ENCODE results near the gene KYNU. TPM values are rescaled to one million over a fixed set of nuclear protein-coding genes. Genes with fewer than 3 reads are reported as not detected.

Gene KYNU
- total and polyA plus RNA-seq, 2 experiments from 2014 or later: 7.6 to 13.1 TPM

DNA sequence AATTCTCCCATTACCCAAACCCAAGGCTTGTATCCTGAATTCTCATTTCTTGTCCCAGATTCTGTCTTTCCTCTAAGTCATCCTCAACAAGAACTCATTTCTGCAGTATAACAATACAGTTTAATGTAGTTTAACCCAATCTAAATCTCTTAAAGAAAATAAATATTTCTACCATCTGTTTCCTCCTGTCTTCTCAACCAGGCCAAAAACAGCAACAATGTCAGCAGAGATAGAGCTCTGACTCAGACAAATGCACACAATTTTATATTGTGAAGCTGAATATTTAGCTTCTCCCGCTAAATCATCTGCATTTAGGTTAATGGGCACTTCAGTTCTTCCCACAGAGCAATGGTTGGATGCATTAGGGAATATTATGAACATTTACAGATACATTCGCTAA, 35.7 kb upstream of the KYNU start:
- Histone ChIP-seq H3K27me3 (no peaks in the 10 kb centered on the region), H4K20me1 (ENCODE audit: insufficient read depth, poor library complexity, severe bottlenecking) (no peaks in the 10 kb centered on the region), H3K9me2 (replicated peaks; ENCODE audit: insufficient read depth) (no peaks in the 10 kb centered on the region), H3K36me3 (replicated peaks; ENCODE audit: insufficient read depth, low read depth) (no peaks in the 10 kb centered on the region), H3K4me1 (ENCODE audit: insufficient read depth) (no peaks in the 10 kb centered on the region), H2AFZ (no peak overlapping the region), H3K9me3 (ENCODE audit: low read depth) (no peaks in the 10 kb centered on the region), H3K4me2 (no peak overlapping the region), H3K4me3 (no peak overlapping the region), H3K79me2 (no peaks in the 10 kb centered on the region), H3K27ac (no peak overlapping the region)
- WGBS (ENCODE audit: low lambda C conversion rate, missing lambda C conversion rate): 94% methylated on average over 2 of the region's 2 CpGs
- no peak for DNase-seq (ENCODE audit: low spot score)
- TF ChIP-seq, protein P1, sequence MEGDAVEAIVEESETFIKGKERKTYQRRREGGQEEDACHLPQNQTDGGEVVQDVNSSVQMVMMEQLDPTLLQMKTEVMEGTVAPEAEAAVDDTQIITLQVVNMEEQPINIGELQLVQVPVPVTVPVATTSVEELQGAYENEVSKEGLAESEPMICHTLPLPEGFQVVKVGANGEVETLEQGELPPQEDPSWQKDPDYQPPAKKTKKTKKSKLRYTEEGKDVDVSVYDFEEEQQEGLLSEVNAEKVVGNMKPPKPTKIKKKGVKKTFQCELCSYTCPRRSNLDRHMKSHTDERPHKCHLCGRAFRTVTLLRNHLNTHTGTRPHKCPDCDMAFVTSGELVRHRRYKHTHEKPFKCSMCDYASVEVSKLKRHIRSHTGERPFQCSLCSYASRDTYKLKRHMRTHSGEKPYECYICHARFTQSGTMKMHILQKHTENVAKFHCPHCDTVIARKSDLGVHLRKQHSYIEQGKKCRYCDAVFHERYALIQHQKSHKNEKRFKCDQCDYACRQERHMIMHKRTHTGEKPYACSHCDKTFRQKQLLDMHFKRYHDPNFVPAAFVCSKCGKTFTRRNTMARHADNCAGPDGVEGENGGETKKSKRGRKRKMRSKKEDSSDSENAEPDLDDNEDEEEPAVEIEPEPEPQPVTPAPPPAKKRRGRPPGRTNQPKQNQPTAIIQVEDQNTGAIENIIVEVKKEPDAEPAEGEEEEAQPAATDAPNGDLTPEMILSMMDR (IDR thresholded peaks at IDR 0.05; ENCODE audit: poor library complexity): no peak
- no peak for TF ChIP-seq EZH2phosphoT487 (IDR thresholded peaks at IDR 0.05; ENCODE audit: low read depth, severe bottlenecking, unreplicated experiment)
- no peak for TF ChIP-seq EZH2 (IDR thresholded peaks at IDR 0.05; ENCODE audit: borderline replicate concordance)

DNA sequence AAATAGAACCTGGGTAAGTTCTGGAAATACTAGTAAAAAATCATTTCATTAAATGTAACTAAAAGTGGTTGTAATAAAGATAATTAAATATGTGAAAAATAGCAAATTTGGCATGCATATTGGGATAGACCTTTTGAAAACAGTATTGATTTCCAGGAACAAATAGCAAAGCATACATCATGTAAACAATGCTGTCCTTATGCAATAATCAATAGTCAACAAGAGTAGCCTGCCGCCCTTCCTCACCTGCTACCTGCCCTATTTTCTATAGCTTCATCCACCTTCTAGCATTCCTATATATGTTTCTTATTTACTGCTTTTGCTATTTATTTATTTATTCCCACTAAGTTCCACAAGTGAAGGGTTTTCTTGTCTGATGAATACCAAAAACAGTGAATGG, 35.1 kb upstream of the KYNU start:
- no peak overlapping the region for H3K27ac ChIP-seq
- H4K20me1 ChIP-seq (ENCODE audit: insufficient read depth, poor library complexity, severe bottlenecking): no peaks in the 10 kb centered on the region
- no peak for DNase-seq (ENCODE audit: low spot score)
- no peaks in the 10 kb centered on the region for H3K9me3 ChIP-seq (ENCODE audit: low read depth)
- no peak for TF ChIP-seq EZH2phosphoT487 (IDR thresholded peaks at IDR 0.05; ENCODE audit: low read depth, severe bottlenecking, unreplicated experiment)
- TF ChIP-seq, protein P1 (IDR thresholded peaks at IDR 0.05; ENCODE audit: poor library complexity): no peak
- no peak for TF ChIP-seq EZH2 (IDR thresholded peaks at IDR 0.05; ENCODE audit: borderline replicate concordance)
- H3K27me3 ChIP-seq: no peaks in the 10 kb centered on the region
- no peaks in the 10 kb centered on the region for H3K36me3 ChIP-seq (replicated peaks; ENCODE audit: insufficient read depth, low read depth)
- H3K79me2 ChIP-seq: no peaks in the 10 kb centered on the region
- no peak overlapping the region for H3K4me2 ChIP-seq
- WGBS (ENCODE audit: low lambda C conversion rate, missing lambda C conversion rate): 97% methylated on average over 1 of the region's 1 CpG
- H2AFZ ChIP-seq: no peak overlapping the region
- H3K9me2 ChIP-seq (replicated peaks; ENCODE audit: insufficient read depth): no peaks in the 10 kb centered on the region
- H3K4me3 ChIP-seq: no peak overlapping the region
- no peaks in the 10 kb centered on the region for H3K4me1 ChIP-seq (ENCODE audit: insufficient read depth)

DNA sequence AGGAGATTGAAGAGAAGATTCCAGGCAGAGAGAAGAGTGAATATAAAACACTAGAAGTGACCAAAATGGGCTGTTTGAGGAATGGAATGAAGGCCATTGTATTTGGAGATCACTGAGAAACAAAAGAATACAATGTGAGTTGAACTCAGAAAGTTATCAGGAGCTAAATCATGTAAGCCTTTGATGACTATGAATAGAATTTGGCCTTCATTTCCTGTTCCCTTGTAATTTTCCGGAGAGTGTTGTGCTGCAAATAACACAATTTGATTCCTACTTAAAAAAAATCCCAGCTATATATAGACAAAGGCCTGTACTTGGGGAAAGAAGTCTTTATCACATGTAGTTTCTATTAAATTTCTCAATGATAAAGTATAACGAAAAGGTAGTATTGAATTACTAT, 33.7 kb upstream of the KYNU start:
- Histone ChIP-seq H2AFZ (no peak overlapping the region), H3K36me3 (replicated peaks; ENCODE audit: insufficient read depth, low read depth) (no peaks in the 10 kb centered on the region), H3K79me2 (no peaks in the 10 kb centered on the region), H3K4me3 (no peak overlapping the region), H3K9me2 (replicated peaks; ENCODE audit: insufficient read depth) (no peaks in the 10 kb centered on the region), H3K27me3 (no peaks in the 10 kb centered on the region), H4K20me1 (ENCODE audit: insufficient read depth, poor library complexity, severe bottlenecking) (no peaks in the 10 kb centered on the region), H3K4me1 (ENCODE audit: insufficient read depth) (no peaks in the 10 kb centered on the region), H3K9me3 (ENCODE audit: low read depth) (no peaks in the 10 kb centered on the region), H3K4me2 (no peak overlapping the region), H3K27ac (no peak overlapping the region)
- no peak for DNase-seq (ENCODE audit: low spot score)
- 60% methylated on average over 2 of the region's 2 CpGs for WGBS (ENCODE audit: low lambda C conversion rate, missing lambda C conversion rate)
- no peak for TF ChIP-seq EZH2phosphoT487 (IDR thresholded peaks at IDR 0.05; ENCODE audit: low read depth, severe bottlenecking, unreplicated experiment)
- TF ChIP-seq EZH2 (IDR thresholded peaks at IDR 0.05; ENCODE audit: borderline replicate concordance): no peak
- TF ChIP-seq, protein P1 (IDR thresholded peaks at IDR 0.05; ENCODE audit: poor library complexity): no peak

Measured in hepatocyte (in vitro differentiated cells).